Measurements from ENCODE around the gene SRBD1. TPM values are rescaled to one million over a fixed set of nuclear protein-coding genes. Genes with fewer than 3 reads are reported as not detected.

Gene SRBD1
- polyA plus RNA-seq, 3 donors, result 5.8 to 9.2 (median 7.0) TPM

DNA sequence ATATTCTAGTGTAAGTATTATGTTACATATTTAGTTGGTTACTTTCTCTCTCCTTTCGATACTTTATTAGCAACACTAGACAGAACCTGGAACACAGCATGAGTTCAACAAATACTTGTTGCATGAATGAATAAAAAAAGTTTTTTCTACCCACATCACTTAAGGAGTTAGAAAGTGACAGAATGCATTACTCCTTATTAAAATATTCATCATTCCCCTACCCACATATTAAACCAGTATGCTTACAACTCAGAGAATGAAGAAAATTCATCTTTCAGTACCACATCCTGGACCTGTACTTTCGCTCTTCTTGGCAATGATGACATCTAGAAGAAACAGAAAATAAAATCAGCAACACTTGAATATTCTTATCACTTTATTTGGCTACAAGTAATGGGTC is 6.0 kb downstream of the SRBD1 start:
- H3K9ac ChIP-seq (ENCODE audit: insufficient read depth, low read length, poor library complexity, severe bottlenecking), result no peak overlapping the region
- no peaks in the 10 kb centered on the region for H3K27me3 ChIP-seq (ENCODE audit: control insufficient read depth in 2 of 2, insufficient read depth in 2 of 2, low read length in 2 of 2)
- no peak overlapping the region for H3K27ac ChIP-seq (ENCODE audit: low read depth in 1 of 2, low read length in 2 of 2)
- Mint-ChIP-seq H3K4me3 (no peak overlapping the region), H3K36me3 (peaks cover 37 to 40% of the 10 kb centered on the region in 2 donors), H3K27ac (no peak overlapping the region), H3K27me3 (ENCODE audit: low read depth in 3 of 3) (no peaks in the 10 kb centered on the region), H3K4me1 (peaks cover 18% of the 10 kb centered on the region), H3K9me3 (no peaks in the 10 kb centered on the region)
- intact Hi-C loops (cut with micrococcal nuclease), result no loop called here
- no peaks in the 10 kb centered on the region for H3K9me3 ChIP-seq (replicated peaks in 1 of 2; ENCODE audit: control insufficient read depth in 1 of 2, insufficient read depth in 1 of 2, low read length in 2 of 2)
- no peak overlapping the region for H3K4me3 ChIP-seq (replicated peaks in 1 of 3; ENCODE audit: low read depth in 2 of 3, low read length in 3 of 3)
- TF ChIP-seq, protein P1, sequence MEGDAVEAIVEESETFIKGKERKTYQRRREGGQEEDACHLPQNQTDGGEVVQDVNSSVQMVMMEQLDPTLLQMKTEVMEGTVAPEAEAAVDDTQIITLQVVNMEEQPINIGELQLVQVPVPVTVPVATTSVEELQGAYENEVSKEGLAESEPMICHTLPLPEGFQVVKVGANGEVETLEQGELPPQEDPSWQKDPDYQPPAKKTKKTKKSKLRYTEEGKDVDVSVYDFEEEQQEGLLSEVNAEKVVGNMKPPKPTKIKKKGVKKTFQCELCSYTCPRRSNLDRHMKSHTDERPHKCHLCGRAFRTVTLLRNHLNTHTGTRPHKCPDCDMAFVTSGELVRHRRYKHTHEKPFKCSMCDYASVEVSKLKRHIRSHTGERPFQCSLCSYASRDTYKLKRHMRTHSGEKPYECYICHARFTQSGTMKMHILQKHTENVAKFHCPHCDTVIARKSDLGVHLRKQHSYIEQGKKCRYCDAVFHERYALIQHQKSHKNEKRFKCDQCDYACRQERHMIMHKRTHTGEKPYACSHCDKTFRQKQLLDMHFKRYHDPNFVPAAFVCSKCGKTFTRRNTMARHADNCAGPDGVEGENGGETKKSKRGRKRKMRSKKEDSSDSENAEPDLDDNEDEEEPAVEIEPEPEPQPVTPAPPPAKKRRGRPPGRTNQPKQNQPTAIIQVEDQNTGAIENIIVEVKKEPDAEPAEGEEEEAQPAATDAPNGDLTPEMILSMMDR (IDR thresholded peaks at IDR 0.05), result no peak
- no peak overlapping the region for H3K4me2 ChIP-seq (replicated peaks; ENCODE audit: extremely low read depth, low read length, poor library complexity, severe bottlenecking)
- no peak for DNase-seq
- H4K20me1 ChIP-seq (ENCODE audit: insufficient read depth, low read length), result no peaks in the 10 kb centered on the region
- no peak overlapping the region for H2AFZ ChIP-seq (ENCODE audit: insufficient read depth, low read depth, low read length, poor library complexity, severe bottlenecking)
- H3K4me1 ChIP-seq (ENCODE audit: control insufficient read depth in 1 of 2, insufficient read depth in 2 of 2, low read length in 2 of 2), result peaks cover 4 to 8% of the 10 kb centered on the region in 2 donors
- H3K79me2 ChIP-seq (ENCODE audit: insufficient read depth, low read length), result peaks cover 35% of the 10 kb centered on the region
- peaks cover 24 to 40% of the 10 kb centered on the region in 2 donors for H3K36me3 ChIP-seq (replicated peaks in 1 of 2; ENCODE audit: control insufficient read depth in 1 of 2, insufficient read depth in 2 of 2, low read length in 2 of 2)
- WGBS (ENCODE audit: insufficient coverage), result no CpG with 5 or more reads among the region's 2 CpGs

DNA sequence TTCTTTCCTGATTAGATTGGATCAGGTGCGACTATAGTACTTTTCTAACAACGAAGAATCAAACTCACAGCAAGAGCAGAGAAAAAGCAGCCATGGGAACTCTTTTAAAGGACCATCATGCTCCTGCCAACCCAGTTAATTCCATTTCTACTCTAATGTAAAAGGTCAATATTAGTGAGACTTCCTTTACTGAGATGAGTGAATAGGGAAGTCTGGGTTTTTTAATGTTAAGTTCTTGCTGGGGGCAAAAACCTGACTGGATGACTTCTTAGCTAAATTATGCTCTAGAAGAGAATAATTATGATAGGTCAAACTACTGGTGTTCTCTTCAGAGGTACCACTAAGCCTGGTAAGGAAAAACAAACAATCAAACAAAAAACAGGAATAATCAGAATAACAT is 8.4 kb downstream of the SRBD1 start:
- H3K27me3 ChIP-seq (ENCODE audit: control insufficient read depth in 2 of 2, insufficient read depth in 2 of 2, low read length in 2 of 2), result no peaks in the 10 kb centered on the region
- no peak overlapping the region for H3K4me3 Mint-ChIP-seq
- H3K9ac ChIP-seq (ENCODE audit: insufficient read depth, low read length, poor library complexity, severe bottlenecking), result no peak overlapping the region
- no peaks in the 10 kb centered on the region for H4K20me1 ChIP-seq (ENCODE audit: insufficient read depth, low read length)
- no peak overlapping the region for H2AFZ ChIP-seq (ENCODE audit: insufficient read depth, low read depth, low read length, poor library complexity, severe bottlenecking)
- intact Hi-C loops (cut with micrococcal nuclease), result no loop called here
- H3K9me3 Mint-ChIP-seq, result peaks cover 0 to 3% (median 0%) of the 10 kb centered on the region in 7 donors
- no peak overlapping the region for H3K4me2 ChIP-seq (replicated peaks; ENCODE audit: extremely low read depth, low read length, poor library complexity, severe bottlenecking)
- H3K79me2 ChIP-seq (ENCODE audit: insufficient read depth, low read length), result peaks cover 18% of the 10 kb centered on the region
- H3K27me3 Mint-ChIP-seq (ENCODE audit: low read depth in 3 of 3), result no peaks in the 10 kb centered on the region
- H3K27ac ChIP-seq (ENCODE audit: low read depth in 1 of 2, low read length in 2 of 2), result no peak overlapping the region
- no peaks in the 10 kb centered on the region for H3K4me1 ChIP-seq (ENCODE audit: control insufficient read depth in 1 of 2, insufficient read depth in 2 of 2, low read length in 2 of 2)
- H3K36me3 Mint-ChIP-seq, result peaks cover 60 to 65% of the 10 kb centered on the region in 2 donors
- H3K36me3 ChIP-seq (replicated peaks in 1 of 2; ENCODE audit: control insufficient read depth in 1 of 2, insufficient read depth in 2 of 2, low read length in 2 of 2), result peaks cover 46 to 65% of the 10 kb centered on the region in 2 donors
- H3K4me3 ChIP-seq (replicated peaks in 1 of 3; ENCODE audit: low read depth in 2 of 3, low read length in 3 of 3), result no peak overlapping the region
- DNase-seq, result no peak
- peaks cover 8% of the 10 kb centered on the region for H3K4me1 Mint-ChIP-seq
- H3K27ac Mint-ChIP-seq, result peak overlapping the region in 3 of 7 donors; percentile 3 to 46 (median 28)
- 100% methylated on average over 1 of the region's 2 CpGs for WGBS (ENCODE audit: insufficient coverage)
- TF ChIP-seq, protein P1 (IDR thresholded peaks at IDR 0.05), result no peak
- no peaks in the 10 kb centered on the region for H3K9me3 ChIP-seq (replicated peaks in 1 of 2; ENCODE audit: control insufficient read depth in 1 of 2, insufficient read depth in 1 of 2, low read length in 2 of 2)
